ENCODE results near the gene ATG4C. TPM values are rescaled to one million over a fixed set of nuclear protein-coding genes. Genes with fewer than 3 reads are reported as not detected.
A peak's percentile ranks its signal among the peaks of the same experiment; 100 is the strongest.

The ATG4C gene
- total and polyA plus RNA-seq, 2 donors from 2014 or later = 8.7 to 9.5 TPM

- FAIRE-seq = no peak
Observed at GRCh38 chr1:62905872-62906271, 121.9 kb downstream of the ATG4C start.

GRCh38 chr1:62906428-62906886 is 122.5 kb downstream of the ATG4C start:
- H3K4me3 ChIP-seq (ENCODE audit: low read length in 3 of 3) = no peak overlapping the region
- H3K4me1 ChIP-seq (ENCODE audit: control insufficient read depth in 2 of 3, insufficient read depth in 2 of 3, low read depth in 1 of 3, low read length in 3 of 3) = no peaks in the 10 kb centered on the region
- no peak for FAIRE-seq
- intact Hi-C loops (cut with DNase I) = no loop called here
- H3K9ac ChIP-seq (ENCODE audit: low read length in 3 of 3) = no peak overlapping the region
- TF ChIP-seq CTCF (IDR thresholded peaks at IDR 0.05; ENCODE audit: borderline replicate concordance, extremely low read depth, insufficient read depth) = peak; percentile 1
- H3K27ac ChIP-seq (ENCODE audit: low read depth in 2 of 2, low read length in 2 of 2) = no peak overlapping the region
- no peaks in the 10 kb centered on the region for H3K27me3 ChIP-seq (ENCODE audit: control insufficient read depth, insufficient read depth, low read length)
- peak in 1 of 5 donors; percentile 36 for DNase-seq
- no peaks in the 10 kb centered on the region for H3K36me3 ChIP-seq (ENCODE audit: control insufficient read depth in 2 of 3, insufficient read depth in 3 of 3, low read length in 3 of 3)
- no peaks in the 10 kb centered on the region for H3K9me3 ChIP-seq (ENCODE audit: control insufficient read depth in 2 of 3, insufficient read depth in 1 of 3, low read length in 3 of 3)

More at GRCh38 chr1:62905872-62906271, 121.9 kb downstream of the ATG4C start:
- H3K9me3 ChIP-seq (ENCODE audit: control insufficient read depth in 2 of 3, insufficient read depth in 1 of 3, low read length in 3 of 3) = no peaks in the 10 kb centered on the region
- H3K9ac ChIP-seq (ENCODE audit: low read length in 3 of 3) = no peak overlapping the region
- no peak overlapping the region for H3K4me3 ChIP-seq (ENCODE audit: low read length in 3 of 3)
- H3K36me3 ChIP-seq (ENCODE audit: control insufficient read depth in 2 of 3, insufficient read depth in 3 of 3, low read length in 3 of 3) = no peaks in the 10 kb centered on the region
- H3K27me3 ChIP-seq (ENCODE audit: control insufficient read depth, insufficient read depth, low read length) = no peaks in the 10 kb centered on the region
- intact Hi-C loops (cut with DNase I) = no loop called here
- no peak for TF ChIP-seq CTCF (IDR thresholded peaks at IDR 0.05; ENCODE audit: borderline replicate concordance, extremely low read depth, insufficient read depth)
- no peaks in the 10 kb centered on the region for H3K4me1 ChIP-seq (ENCODE audit: control insufficient read depth in 2 of 3, insufficient read depth in 2 of 3, low read depth in 1 of 3, low read length in 3 of 3)
- H3K27ac ChIP-seq (ENCODE audit: low read depth in 2 of 2, low read length in 2 of 2) = no peak overlapping the region
- no peak for DNase-seq

- DNase-seq = peak in 2 of 5 donors; percentile 24 to 48
- no peak for TF ChIP-seq CTCF (IDR thresholded peaks at IDR 0.05; ENCODE audit: borderline replicate concordance, extremely low read depth, insufficient read depth)
- Histone ChIP-seq H3K27ac (ENCODE audit: low read depth in 2 of 2, low read length in 2 of 2) (no peak overlapping the region), H3K27me3 (ENCODE audit: control insufficient read depth, insufficient read depth, low read length) (no peaks in the 10 kb centered on the region), H3K9me3 (ENCODE audit: control insufficient read depth in 2 of 3, insufficient read depth in 1 of 3, low read length in 3 of 3) (no peaks in the 10 kb centered on the region), H3K9ac (ENCODE audit: low read length in 3 of 3) (no peak overlapping the region), H3K4me1 (ENCODE audit: control insufficient read depth in 2 of 3, insufficient read depth in 2 of 3, low read depth in 1 of 3, low read length in 3 of 3) (no peaks in the 10 kb centered on the region), H3K4me3 (ENCODE audit: low read length in 3 of 3) (no peak overlapping the region), H3K36me3 (ENCODE audit: control insufficient read depth in 2 of 3, insufficient read depth in 3 of 3, low read length in 3 of 3) (no peaks in the 10 kb centered on the region)
- FAIRE-seq = no peak
- intact Hi-C loops (cut with DNase I) = no loop called here
Observed at GRCh38 chr1:62908168-62908695, 124.3 kb downstream of the ATG4C start.
